Measurements from ENCODE around the gene CHAC2. TPM values are rescaled to one million over a fixed set of nuclear protein-coding genes. Genes with fewer than 3 reads are reported as not detected.
A peak's percentile ranks its signal among the peaks of the same experiment; 100 is the strongest.

Gene CHAC2
- total and polyA plus RNA-seq, 2 of the 13 experiments (the other 11 are each of a cell fraction or from before 2014, with no cell fraction given), result 1.7 to 10.7 TPM

DNA sequence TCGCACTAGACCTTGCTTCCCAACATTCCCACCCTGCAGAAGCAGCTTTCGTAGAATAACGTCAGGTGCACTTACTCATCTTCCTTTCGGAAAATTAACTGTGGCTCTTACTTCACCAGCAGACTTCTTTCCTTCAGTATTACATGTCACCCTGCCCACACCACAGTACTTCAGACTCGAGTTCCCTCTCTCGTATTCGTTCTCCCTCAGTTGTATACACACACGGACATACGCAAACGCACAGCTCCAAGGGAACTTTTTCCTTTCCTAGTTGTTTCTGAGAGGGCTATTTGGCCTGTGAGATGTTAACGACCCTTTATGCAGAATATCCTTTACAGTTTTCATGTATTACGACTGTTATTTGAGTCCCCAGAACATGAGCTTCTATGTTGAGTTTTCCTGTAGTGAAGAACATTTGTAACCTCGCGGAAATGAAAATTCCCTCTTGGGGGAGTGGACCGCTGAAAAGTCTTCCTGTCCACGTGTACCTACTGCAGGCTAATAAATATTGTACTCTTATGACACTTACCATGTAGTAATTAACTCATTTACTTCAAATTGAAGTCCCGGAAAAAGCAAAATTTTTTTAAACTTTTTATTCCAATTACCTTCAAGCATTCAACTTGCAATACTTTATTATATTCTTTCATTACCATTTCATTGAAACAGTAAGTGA lies 20.1 kb downstream of the CHAC2 start (continued):
- TF ChIP-seq, protein P1, sequence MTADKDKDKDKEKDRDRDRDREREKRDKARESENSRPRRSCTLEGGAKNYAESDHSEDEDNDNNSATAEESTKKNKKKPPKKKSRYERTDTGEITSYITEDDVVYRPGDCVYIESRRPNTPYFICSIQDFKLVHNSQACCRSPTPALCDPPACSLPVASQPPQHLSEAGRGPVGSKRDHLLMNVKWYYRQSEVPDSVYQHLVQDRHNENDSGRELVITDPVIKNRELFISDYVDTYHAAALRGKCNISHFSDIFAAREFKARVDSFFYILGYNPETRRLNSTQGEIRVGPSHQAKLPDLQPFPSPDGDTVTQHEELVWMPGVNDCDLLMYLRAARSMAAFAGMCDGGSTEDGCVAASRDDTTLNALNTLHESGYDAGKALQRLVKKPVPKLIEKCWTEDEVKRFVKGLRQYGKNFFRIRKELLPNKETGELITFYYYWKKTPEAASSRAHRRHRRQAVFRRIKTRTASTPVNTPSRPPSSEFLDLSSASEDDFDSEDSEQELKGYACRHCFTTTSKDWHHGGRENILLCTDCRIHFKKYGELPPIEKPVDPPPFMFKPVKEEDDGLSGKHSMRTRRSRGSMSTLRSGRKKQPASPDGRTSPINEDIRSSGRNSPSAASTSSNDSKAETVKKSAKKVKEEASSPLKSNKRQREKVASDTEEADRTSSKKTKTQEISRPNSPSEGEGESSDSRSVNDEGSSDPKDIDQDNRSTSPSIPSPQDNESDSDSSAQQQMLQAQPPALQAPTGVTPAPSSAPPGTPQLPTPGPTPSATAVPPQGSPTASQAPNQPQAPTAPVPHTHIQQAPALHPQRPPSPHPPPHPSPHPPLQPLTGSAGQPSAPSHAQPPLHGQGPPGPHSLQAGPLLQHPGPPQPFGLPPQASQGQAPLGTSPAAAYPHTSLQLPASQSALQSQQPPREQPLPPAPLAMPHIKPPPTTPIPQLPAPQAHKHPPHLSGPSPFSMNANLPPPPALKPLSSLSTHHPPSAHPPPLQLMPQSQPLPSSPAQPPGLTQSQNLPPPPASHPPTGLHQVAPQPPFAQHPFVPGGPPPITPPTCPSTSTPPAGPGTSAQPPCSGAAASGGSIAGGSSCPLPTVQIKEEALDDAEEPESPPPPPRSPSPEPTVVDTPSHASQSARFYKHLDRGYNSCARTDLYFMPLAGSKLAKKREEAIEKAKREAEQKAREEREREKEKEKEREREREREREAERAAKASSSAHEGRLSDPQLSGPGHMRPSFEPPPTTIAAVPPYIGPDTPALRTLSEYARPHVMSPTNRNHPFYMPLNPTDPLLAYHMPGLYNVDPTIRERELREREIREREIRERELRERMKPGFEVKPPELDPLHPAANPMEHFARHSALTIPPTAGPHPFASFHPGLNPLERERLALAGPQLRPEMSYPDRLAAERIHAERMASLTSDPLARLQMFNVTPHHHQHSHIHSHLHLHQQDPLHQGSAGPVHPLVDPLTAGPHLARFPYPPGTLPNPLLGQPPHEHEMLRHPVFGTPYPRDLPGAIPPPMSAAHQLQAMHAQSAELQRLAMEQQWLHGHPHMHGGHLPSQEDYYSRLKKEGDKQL (CRISPR knock-in tag; IDR thresholded peaks at IDR 0.05; ENCODE audit: low read depth), result no peak
- TF ChIP-seq ZNF562 (CRISPR knock-in tag; IDR thresholded peaks at IDR 0.05; ENCODE audit: borderline replicate concordance) (no peak), USF2 (IDR thresholded peaks at IDR 0.05; ENCODE audit: low read depth, low read length) (peak; percentile 7; the same call in 1 of the 2 replicates), USF2 (CRISPR knock-in tag; IDR thresholded peaks at IDR 0.05; ENCODE audit: borderline replicate concordance) (no peak), ZNF180 (CRISPR knock-in tag; IDR thresholded peaks at IDR 0.05; ENCODE audit: borderline replicate concordance, low read depth) (no peak), MZF1 (CRISPR knock-in tag; IDR thresholded peaks at IDR 0.05; ENCODE audit: borderline replicate concordance) (no peak), SAP130 (CRISPR knock-in tag; IDR thresholded peaks at IDR 0.05; ENCODE audit: low read depth) (peak; percentile 86), ZNF121 (CRISPR knock-in tag; IDR thresholded peaks at IDR 0.05) (no peak), PCBP1 (IDR thresholded peaks at IDR 0.05; ENCODE audit: borderline replicate concordance, low read depth, low read length) (no peak), GABPA (IDR thresholded peaks at IDR 0.05; ENCODE audit: low read depth, low read length) (no peak), GABPA (CRISPR knock-in tag; IDR thresholded peaks at IDR 0.05; ENCODE audit: low read depth) (peak; percentile 41), MAX (IDR thresholded peaks at IDR 0.05) (peak; percentile 50; the same call in 1 of the 2 replicates), NAIF1 (CRISPR knock-in tag; IDR thresholded peaks at IDR 0.05; ENCODE audit: borderline replicate concordance) (peak; percentile 36; the same call in 1 of the 2 replicates), ZNF430 (CRISPR knock-in tag; IDR thresholded peaks at IDR 0.05) (no peak), SIN3A (IDR thresholded peaks at IDR 0.05; ENCODE audit: borderline replicate concordance, low read depth, low read length) (peak; percentile 76; the same call in 1 of the 2 replicates), ZBTB42 (CRISPR knock-in tag; IDR thresholded peaks at IDR 0.05) (no peak)
- TF ChIP-seq, protein P2, sequence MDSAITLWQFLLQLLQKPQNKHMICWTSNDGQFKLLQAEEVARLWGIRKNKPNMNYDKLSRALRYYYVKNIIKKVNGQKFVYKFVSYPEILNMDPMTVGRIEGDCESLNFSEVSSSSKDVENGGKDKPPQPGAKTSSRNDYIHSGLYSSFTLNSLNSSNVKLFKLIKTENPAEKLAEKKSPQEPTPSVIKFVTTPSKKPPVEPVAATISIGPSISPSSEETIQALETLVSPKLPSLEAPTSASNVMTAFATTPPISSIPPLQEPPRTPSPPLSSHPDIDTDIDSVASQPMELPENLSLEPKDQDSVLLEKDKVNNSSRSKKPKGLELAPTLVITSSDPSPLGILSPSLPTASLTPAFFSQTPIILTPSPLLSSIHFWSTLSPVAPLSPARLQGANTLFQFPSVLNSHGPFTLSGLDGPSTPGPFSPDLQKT (CRISPR knock-in tag; IDR thresholded peaks at IDR 0.05; ENCODE audit: borderline replicate concordance), result no peak
